ENCODE measurements around the gene BCL11B. TPM values are rescaled to one million over a fixed set of nuclear protein-coding genes. Genes with fewer than 3 reads are reported as not detected.

BCL11B gene
- total RNA-seq, 4 donors from 2014 or later = 39.1 to 74.3 (median 51.7) TPM

GRCh38 chr14:99196310-99196650 is 75.7 kb downstream of the BCL11B start:
- 66 to 76% methylated on average over 5 of the region's 5 CpGs for WGBS, 2 donors
- DNase-seq (ENCODE audit: low spot score in 2 of 2) = no peak
- TF ChIP-seq POLR2A (IDR thresholded peaks at IDR 0.05) = no peak
- no peak for TF ChIP-seq CTCF (IDR thresholded peaks at IDR 0.05)
- no peak overlapping the region for H3K4me3 ChIP-seq (ENCODE audit: low read depth, poor library complexity, severe bottlenecking)
- intact Hi-C loops (cut with DNase I; ENCODE audit: low total_unique reads) = no loop called here

- no peak for DNase-seq (ENCODE audit: low spot score in 2 of 2)
- H3K4me3 ChIP-seq (ENCODE audit: low read depth, poor library complexity, severe bottlenecking) = no peak overlapping the region
- TF ChIP-seq CTCF (IDR thresholded peaks at IDR 0.05) (no peak), POLR2A (IDR thresholded peaks at IDR 0.05) (no peak)
- 18 to 25% methylated on average over 15 of the region's 15 CpGs for WGBS, 2 donors
- intact Hi-C loops (cut with DNase I; ENCODE audit: low total_unique reads) = no loop called here
Observed at GRCh38 chr14:99195602-99196309, 76.2 kb downstream of the BCL11B start.

GRCh38 chr14:99194736-99195135 is 77.3 kb downstream of the BCL11B start:
- DNase-seq (ENCODE audit: low spot score in 2 of 2) = no peak
- 89 to 94% methylated on average over 13 of the region's 13 CpGs for WGBS, 2 donors
- H3K4me3 ChIP-seq (ENCODE audit: low read depth, poor library complexity, severe bottlenecking) = no peak overlapping the region
- no peak for TF ChIP-seq POLR2A (IDR thresholded peaks at IDR 0.05)
- TF ChIP-seq CTCF (IDR thresholded peaks at IDR 0.05) = no peak
- intact Hi-C loops (cut with DNase I; ENCODE audit: low total_unique reads) = no loop called here

- no peak overlapping the region for H3K4me3 ChIP-seq (ENCODE audit: low read depth, poor library complexity, severe bottlenecking)
- no peak for DNase-seq (ENCODE audit: low spot score in 2 of 2)
- 87 to 93% methylated on average over 7 of the region's 7 CpGs for WGBS, 2 donors
- intact Hi-C loops (cut with DNase I; ENCODE audit: low total_unique reads) = no loop called here
- TF ChIP-seq CTCF (IDR thresholded peaks at IDR 0.05) (no peak), POLR2A (IDR thresholded peaks at IDR 0.05) (no peak)
Observed at GRCh38 chr14:99194136-99194535, 77.9 kb downstream of the BCL11B start.

GRCh38 chr14:99192830-99193229 is 79.2 kb downstream of the BCL11B start:
- DNase-seq (ENCODE audit: low spot score in 2 of 2) = no peak
- TF ChIP-seq POLR2A (IDR thresholded peaks at IDR 0.05) (no peak), CTCF (IDR thresholded peaks at IDR 0.05) (no peak)
- intact Hi-C loops (cut with DNase I; ENCODE audit: low total_unique reads) = no loop called here
- no peak overlapping the region for H3K4me3 ChIP-seq (ENCODE audit: low read depth, poor library complexity, severe bottlenecking)
- WGBS, 2 donors = 66 to 79% methylated on average over 6 of the region's 6 CpGs
